GM19468 (cell line): ENCODE data around the gene MAP3K15.
"Not testable (repeated sequence)": the region's sequence is repeated elsewhere in the genome, so short reads cannot be mapped to it uniquely, and the experiment has no call there.

Experiments used
- ATAC-seq: cut with Tn5 transposase; IDR thresholded peaks from one replicate; pipeline ENCODE4 v1.9.1; 2021; ENCODE audit warnings: mild to moderate bottlenecking, moderate library complexity, moderate number of reproducible peaks; ENCODE audit not compliant: unreplicated experiment; ENCODE audit errors: extremely low read depth

Gene MAP3K15

DNA sequence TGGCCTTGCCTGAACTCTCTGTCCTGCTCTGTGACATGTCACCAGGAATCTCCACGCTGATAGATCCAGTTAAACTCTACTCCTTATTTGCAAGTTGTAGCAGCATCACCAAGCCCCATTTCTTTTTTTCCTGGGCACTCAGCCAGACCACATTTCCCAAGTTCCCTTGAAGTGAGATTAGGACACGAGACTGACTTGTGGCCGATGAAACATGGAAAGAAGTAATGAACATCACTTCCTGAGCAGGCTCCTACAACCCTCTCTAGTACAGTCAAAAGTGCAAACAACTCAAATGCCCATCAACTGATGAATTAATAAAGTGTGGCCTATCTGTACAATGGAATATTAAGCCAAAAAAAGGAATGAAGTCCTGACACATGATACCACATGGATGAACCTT, 74.6 kb downstream of the MAP3K15 start:
- no peak for ATAC-seq

DNA sequence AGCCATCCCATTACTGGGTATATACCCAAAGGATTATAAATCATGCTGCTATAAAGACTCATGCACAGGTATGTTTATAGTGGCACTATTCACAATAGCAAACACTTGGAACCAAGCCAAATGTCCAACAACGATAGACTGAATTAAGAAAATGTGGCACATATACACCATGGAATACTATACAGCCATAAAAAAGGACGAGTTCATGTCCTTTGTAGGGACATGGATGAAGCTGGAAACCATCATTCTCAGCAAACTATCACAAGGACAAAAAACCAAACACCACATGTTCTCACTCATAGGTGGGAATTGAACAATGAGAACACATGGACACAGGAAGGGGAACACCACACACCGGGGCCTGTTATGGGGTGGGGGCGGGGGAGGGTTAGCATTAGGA, 92.6 kb downstream of the MAP3K15 start:
- ATAC-seq: not testable (repeated sequence)

DNA sequence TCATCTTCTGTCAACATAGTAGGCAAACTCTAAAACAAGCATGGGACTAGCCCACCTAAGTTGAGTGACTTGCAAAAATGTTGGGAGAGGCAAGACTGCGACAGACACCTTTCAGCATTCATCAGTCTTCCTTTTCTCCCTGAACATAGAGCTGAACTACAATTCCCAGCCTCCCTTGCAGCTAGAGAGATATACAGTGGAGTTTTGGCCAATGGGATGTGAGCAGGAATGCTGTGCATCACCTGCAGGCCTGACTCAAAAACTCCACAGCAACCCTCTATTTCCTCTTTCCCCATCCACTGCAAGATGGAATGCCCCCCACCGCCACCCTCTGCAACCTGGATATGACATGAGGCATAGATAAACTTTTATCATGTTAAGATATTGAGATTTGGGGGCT, 105.0 kb downstream of the MAP3K15 start:
- ATAC-seq: no peak

DNA sequence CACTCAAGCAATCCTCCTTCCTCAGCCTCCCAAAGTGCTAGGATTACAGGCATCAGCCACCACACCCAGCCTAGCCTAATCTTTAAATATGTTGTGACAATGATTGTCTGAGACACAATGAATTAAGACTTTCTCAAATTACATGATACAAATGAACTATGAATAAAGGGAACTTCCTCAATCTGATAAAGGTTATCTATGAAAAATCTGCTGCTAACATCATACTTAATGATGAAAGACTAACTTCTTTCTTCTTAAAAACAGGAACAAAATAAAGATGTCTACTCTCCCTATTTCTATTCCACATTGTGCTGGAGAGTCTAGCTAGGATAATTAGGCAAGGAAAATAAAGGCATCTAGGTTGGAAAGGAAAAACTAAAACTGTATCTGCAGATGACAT, 111.6 kb downstream of the MAP3K15 start:
- no peak for ATAC-seq

DNA sequence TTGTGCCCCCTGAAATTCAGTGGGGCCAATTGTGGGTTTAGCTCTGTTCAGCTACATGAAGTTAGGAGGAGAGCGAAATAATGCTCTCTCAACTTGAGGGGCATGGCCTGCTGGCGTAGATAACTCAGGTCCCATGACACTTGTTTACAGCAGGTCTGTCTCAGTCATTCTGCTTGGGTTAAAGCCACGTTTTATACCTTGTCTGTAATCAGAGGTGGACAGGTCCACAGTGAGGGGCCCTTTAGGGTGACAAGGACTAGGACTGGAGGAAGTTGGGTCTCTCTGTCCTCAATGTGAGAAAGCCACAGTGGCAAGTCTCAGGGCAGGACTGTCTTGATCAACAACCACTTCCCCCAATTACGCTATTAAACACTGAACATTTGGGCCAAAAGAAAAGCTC, 122.6 kb downstream of the MAP3K15 start:
- no peak for ATAC-seq

DNA sequence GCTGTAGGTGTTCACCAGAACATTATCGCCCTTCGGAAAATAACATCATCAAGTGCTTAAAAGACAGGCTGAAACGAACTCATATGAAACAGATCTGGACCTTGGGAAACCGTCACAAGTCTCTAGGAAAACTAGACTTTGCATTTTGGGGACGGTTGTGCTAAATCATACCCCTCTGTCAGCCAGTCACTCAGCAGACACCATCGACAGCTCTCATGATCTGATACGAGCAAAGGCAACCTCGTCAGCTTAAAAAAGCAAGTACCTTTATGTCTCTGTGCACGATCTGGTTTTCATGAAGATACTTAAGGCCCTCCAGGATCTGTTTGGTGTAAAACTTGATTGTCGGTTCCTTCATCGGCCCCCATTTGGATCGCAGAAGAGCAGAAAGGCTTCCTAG, 123.2 kb downstream of the MAP3K15 start:
- no peak for ATAC-seq

DNA sequence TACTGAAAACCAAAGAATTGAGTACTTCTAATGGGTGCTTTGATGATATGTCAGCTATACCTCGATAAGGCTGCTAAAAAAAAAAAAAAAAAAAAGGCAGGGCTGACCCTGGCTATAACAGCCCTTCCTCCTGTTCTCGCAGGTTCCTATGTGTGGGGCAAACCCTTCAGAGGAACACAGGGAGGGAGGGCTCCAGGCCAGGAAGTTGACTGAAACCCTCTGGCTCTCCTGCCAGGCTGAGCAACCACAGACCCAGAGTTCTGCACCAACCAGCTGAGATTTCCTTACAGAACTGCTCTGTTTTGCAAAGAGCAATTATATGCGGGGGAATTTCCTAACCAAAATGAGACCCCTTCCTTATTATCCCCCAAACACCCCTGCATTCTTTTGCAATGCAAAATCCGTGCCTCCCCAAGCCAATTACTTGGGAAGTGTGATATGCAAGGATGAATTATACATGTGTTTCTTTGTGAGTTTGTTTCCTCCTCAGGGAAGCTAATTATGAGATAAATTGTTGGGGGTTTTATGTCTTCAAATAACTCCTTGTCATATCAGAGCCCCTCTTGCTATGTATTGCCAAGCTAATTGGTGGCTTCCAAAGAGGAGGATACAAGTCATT, 126.0 kb downstream of the MAP3K15 start:
- no peak for ATAC-seq

DNA sequence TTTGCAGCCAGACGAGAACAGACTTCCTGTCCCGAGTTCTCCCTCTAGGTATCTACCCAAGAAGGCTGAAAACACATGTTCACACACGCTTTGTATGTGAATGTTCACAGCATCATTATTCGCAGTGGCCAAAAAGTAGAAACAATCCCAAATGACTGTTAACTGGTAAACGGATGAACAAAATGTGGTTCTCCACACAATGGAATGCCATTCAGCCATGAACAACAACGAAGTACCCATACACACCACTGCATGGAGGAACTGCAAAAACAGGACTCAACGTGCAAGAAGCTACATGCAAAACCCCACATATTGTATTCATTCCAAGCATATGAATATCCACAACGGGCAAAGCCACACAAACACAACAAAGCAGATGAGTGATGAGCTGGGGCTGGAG, 126.6 kb downstream of the MAP3K15 start:
- ATAC-seq: no peak

DNA sequence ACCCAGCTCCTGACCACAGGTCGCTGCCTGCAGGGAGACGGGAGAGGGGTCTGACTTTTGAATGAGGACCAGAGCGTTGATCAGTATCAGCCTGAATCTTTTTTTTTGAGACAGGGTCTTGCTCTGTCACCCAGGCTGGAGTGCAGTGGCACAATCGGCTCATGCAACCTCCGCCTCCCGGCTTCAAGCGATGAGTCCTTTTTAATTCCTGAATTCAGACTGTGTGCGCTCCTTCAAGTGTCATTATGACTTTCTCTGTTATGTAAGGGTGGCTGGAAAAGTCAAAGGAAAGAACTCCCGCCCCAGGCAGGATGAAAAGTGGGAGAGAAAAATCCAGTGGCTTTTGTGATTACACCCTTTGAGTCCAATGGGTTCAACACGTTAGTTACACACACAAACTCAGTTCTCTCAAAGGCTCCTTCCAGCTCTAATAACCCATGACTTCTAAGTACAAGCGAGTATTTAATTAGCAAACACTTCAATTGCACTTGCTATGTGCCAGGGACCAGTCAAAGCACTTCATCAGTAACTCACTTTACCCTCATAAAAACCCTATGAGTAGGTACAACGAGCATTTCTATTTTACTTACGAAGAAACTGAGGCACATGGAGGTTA, 127.1 kb downstream of the MAP3K15 start:
- ATAC-seq: no peak

DNA sequence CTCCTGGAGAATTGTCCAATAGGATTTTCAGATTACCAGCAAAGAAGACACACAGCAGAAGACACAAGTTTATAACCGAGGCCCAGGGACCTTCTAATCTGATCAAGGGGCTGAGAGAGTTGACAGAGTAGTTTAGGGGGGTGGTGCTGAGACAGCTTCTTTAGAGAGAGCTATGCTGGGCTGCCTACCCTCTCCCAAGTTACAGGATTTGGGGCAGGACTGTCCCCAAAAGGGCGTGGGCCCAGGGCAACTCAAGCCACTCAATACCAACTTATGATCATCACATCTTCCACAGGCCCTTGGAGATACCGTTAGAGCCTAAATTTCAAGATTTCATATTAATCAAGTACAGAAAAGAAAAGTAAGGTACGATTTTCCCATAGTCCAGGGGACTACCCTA, 128.6 kb downstream of the MAP3K15 start:
- no peak for ATAC-seq

DNA sequence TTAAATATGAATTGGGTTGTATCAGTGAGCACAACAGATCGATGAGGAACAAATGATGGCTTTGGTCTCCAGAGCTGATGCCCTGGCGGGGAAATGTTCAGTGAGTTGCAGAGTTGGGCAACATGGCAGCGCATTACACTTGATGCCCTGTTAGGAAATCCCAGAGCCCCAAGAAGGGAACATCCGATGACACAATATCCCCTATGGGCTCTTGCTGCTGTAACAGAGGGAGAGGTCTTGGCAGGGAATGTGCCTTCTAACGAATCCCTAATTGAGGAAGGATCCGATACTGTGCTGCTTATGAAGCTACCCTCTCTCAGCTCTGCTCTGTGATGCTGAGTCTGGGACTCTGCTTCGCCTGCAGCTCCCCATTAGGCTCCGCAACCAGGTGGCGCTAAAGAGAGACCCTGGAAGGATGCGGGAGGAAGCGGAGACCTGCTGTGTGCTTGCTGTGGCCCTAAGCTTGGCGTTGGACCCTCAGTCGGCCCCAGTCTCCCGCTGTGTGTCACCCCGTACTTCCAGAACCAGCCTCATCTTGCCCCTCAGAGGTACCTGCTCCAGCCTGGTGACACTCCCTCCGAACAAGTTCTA, 132.7 kb downstream of the MAP3K15 start:
- no peak for ATAC-seq

DNA sequence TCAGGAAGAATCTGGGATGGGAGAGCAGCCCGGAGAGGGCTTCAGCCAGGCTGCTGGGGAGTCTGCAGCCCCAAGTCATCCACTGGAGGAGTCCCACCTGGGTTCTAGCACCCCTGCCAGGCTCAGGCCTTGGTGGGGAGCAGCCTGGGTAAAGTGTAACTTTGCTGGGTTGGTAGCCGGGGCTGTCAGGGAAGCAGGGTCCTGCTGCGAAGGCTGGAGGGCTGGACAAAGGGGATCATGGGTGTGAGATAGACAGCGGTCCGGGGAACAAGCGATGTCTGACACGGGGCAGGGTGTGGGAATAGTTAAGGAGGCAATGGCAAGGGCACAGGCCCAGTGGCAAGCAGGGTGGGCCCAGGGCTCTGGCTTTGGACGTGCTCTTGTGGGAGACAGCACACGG, 134.0 kb downstream of the MAP3K15 start:
- no peak for ATAC-seq

DNA sequence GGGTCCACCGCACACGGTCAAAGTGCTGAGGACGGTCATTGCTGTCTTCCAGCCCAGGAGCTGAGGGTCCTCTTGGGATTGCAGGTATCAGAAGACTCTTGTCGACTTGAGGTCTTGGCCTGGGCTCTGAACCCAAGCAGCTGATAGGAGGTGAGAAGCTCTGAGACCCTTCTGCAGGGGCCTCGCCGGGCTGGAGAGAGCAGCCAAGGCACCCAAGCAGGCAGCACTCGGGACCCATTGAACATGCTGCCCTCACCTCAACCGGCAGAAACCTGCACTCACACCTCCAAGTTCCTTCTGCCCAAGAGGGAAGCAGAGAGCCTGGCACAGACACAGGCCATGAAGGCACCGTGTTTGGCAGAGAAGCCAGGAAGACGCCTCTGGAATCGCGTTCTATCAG, 137.5 kb downstream of the MAP3K15 start:
- no peak for ATAC-seq

DNA sequence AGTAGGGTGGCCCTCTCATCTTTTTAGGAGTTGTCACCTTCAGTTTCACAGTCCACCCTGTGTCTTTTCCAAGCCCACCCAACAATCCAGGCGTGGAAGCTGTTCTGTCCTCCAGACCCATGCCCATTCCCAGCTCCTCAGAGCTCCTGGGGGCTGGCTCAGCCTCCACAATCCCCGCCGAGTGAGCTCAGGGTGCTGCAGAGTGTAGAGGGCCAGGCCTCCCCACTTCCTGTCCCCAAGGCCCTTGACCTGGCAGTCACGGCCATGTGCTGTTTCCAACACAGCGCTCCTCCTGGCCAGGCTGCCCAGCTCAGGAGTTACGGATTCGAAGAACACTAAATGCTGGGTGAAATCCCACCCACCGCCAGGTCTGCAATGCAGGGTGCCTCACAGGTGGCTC, 139.8 kb downstream of the MAP3K15 start:
- ATAC-seq: no peak

DNA sequence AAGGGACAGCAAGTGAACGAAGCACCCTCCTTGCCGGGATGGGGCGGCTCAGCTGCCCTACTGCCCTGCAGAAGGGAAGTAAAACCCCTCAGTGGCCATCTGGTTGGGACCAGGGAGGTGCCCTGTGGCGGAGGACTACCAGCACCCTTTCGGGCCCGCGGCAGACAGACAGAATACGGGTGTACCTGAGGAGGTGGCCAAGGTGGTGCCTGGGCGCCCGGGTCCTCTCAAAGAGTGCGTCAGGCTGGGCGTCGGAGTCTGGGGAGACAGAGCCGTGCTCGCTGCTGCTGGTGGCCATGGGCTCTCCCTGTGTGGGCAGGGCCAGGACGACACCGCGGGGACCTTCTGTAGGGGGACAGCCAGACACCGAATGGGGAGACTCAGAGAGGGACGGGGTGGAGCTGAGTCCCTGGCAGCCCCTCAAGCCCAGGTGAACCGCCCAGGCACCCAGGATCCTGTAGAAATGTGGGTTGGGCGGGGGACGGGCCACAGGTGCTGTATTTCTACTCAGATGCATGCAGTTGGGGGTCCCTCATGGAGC, 141.9 kb downstream of the MAP3K15 start:
- ATAC-seq: no peak

DNA sequence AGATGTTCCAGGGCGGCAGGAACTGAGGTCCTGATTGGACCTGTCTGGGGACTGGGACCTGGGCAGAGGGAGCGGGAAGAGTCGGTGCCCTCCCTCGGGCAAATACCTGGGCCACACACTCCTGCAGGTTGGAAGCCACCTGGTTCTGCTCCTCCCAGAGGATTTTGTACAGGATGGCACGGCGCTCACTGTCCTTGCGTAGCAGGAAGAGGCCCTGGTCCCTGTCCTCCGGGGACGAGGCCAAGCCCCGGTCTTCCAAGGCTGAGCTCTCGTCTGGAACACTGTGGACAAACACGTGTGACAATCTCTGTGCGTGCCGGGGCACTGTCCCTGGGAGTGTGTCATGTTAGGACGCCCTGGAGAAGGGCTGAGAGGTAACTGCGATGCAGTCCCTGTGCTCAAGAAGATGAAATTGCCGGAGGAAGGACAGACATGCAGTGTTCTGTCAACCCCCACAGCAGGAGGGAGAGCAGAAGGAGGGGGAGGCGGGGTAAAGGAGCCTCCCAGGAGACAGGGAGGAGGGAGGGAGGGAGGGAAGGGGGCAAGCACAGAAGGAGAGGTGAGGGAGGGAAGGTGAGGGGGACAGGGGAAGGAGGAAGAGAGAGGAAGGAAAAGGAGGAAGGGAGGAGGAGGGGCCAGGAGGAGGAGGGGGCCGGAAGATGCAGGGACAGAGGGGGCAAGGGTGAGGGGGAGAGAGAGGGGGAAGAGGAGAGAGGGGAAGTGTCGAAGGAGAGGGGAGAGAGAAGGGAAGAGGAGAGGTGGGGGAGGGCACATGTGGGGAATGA, 142.6 kb downstream of the MAP3K15 start:
- ATAC-seq: no peak

DNA sequence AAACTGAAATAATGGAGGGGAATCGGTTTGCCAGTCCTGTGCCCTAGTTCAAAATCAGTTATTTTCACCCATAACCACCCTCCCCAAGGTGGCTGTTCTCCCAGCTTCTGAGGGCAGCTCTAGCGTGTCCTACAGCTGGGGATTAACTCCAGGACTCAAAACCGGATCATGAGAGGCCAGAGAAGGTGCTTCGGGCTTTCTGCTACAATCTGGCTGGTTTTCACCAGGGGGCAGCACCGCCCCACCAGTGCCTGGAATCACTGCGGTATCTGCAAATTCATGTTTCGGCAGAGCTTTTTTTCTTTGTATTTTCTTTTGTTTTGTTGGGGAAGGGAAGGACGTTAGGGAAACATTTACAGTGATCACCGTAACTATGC, 143.2 kb downstream of the MAP3K15 start:
- no peak for ATAC-seq

DNA sequence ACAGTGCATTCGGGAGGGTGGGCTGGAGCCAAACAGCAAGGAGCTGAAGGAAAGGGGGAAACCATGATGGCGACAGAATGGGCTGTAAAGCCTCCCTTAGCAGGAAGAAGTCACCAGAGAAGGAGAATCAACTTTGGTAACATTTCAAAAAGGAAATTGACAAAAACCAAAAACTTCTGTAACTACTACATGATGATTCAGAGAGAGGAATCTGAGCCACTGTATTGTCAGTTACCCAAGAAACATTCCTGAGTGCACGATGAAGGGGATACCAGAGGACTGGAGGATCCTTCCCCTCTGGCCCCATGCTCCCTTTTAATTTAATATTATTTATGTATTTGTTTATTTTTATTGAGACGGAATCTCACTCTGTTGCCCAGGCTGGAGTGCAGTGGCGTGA, 145.2 kb downstream of the MAP3K15 start:
- ATAC-seq: no peak

DNA sequence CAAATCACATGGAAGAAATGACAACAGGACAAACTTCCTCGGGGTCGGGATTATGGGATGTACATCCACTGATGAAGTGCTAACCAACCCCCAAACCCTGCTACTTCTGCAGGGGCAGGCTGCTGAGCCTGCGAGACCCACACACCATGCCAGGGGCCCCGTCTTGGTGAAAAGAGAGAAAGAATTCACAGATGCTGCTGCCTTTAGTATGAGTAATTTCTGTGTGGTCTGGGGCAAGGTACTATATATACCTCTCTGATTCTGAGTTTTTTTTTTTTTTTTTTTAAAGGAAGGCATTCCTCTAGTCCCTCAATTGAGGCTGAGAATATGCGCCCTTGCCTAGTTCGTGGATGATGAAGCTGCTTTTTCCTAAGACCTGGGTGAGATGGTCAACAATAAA, 146.7 kb downstream of the MAP3K15 start:
- no peak for ATAC-seq

DNA sequence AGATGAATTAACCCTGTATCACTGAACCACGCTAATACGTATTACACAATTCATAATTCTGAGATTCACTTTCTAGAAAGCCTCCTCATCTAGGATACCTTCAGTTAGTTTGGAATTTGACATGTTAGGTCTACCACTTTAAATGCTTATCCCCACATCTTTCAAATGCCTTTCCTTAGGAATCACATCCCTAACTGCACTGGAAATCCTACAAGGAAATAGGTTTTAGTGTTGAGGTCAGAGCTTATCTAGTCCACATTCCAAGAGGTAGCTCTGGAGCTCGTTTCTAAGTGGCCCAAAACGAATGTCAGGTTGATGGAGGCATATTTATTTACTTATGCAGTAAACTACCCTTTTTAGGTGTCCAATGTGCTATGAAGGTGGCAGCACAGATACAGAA, 153.6 kb downstream of the MAP3K15 start:
- no peak for ATAC-seq

DNA sequence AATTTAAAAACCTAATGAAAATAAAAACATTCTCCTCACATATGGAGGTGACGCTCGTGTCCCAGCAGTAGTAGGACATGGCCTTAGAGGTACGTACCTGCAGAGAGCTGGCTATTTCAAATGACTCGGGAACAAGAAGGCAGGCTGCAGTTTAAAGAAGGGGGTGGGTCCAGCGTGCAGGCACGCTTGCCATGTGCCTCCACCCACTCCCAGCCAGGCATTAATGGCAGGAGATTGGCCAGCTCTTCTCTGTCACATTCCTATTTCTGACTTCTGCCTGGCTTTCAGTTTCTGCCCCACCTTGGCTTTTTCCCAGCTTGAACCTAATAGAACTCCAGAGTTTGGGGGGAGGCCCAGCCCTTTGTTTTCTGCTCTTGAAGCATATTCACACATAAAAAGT, 154.4 kb downstream of the MAP3K15 start:
- ATAC-seq: no peak
